ENCODE measurements around the gene GRIN2B.

GRCh38 chr12:13956060-13956590, 25.3 kb downstream of the GRIN2B start:
- TF ChIP-seq NONO (IDR thresholded peaks at IDR 0.05) = no peak
- TF ChIP-seq NONO (CRISPR knock-in tag; conservative IDR thresholded peaks at IDR 0.05) = no peak
- TF ChIP-seq RORA (CRISPR knock-in tag; IDR thresholded peaks at IDR 0.05) = no peak
- no peak for TF ChIP-seq YY1 (IDR thresholded peaks at IDR 0.05; ENCODE audit: insufficient read depth, insufficient replicate concordance, low read depth, low read length)
- no peak for TF ChIP-seq MAFG (CRISPR knock-in tag; IDR thresholded peaks at IDR 0.05)
- no peak for TF ChIP-seq HCFC1 (IDR thresholded peaks at IDR 0.05; ENCODE audit: low read depth, low read length)
- TF ChIP-seq NFYB (CRISPR knock-in tag; IDR thresholded peaks at IDR 0.05) = no peak
- no peak for TF ChIP-seq ZNF580 (CRISPR knock-in tag; IDR thresholded peaks at IDR 0.05; ENCODE audit: borderline replicate concordance, low read depth)
- no peak for TF ChIP-seq CTCF (CRISPR knock-in tag; IDR thresholded peaks at IDR 0.05)
- TF ChIP-seq ZNF660 (CRISPR knock-in tag; IDR thresholded peaks at IDR 0.05; ENCODE audit: borderline replicate concordance, low read depth) = no peak
- no peak for TF ChIP-seq ZNF484 (CRISPR knock-in tag; IDR thresholded peaks at IDR 0.05; ENCODE audit: borderline replicate concordance, low read depth)

Data from HepG2 (cell line).